T-helper 2 cell treated with Interferon-gamma antibody and Interleukin-4, amounts not matched to agents 5 μg/mL and 100 μg/mL, for 36 hours (primary cell): ENCODE data around the gene MYADML2.

Experiments
- DNase-seq: peaks from one replicate; pipeline ENCODE4 v3.0.0; 2021; ENCODE audit warnings: low spot score
- H3K27ac Mint-ChIP-seq: one replicate; pipeline ENCODE4 v1.8.0; 2021; ENCODE audit warnings: mild to moderate bottlenecking, mixed read lengths
- H3K27me3 Mint-ChIP-seq: one replicate; pipeline ENCODE4 v1.8.0; 2021; ENCODE audit warnings: low read depth, mixed read lengths
- H3K36me3 Mint-ChIP-seq: one replicate; pipeline ENCODE4 v1.8.0; 2021; ENCODE audit warnings: low read depth, mixed read lengths
- H3K4me1 Mint-ChIP-seq: one replicate; pipeline ENCODE4 v1.8.0; 2021; ENCODE audit warnings: low read depth, mixed read lengths
- H3K4me3 Mint-ChIP-seq: one replicate; pipeline ENCODE4 v1.8.0; 2022; ENCODE audit warnings: mild to moderate bottlenecking, moderate library complexity, mixed read lengths
- H3K9me3 Mint-ChIP-seq: one replicate; pipeline ENCODE4 v1.8.0; 2021; ENCODE audit warnings: mixed read lengths

Gene MYADML2

GRCh38 chr17:81903415-81903831 lies 43.6 kb downstream of the MYADML2 start:
- H3K4me3 Mint-ChIP-seq: no peak overlapping the region

GRCh38 chr17:81902653-81903414 lies 44.2 kb downstream of the MYADML2 start:
- Mint-ChIP-seq H3K27ac (no peak overlapping the region), H3K4me3 (no peak overlapping the region), H3K36me3 (peaks cover 22% of the 10 kb centered on the region), H3K4me1 (peaks cover 2% of the 10 kb centered on the region), H3K27me3 (peaks cover 6% of the 10 kb centered on the region), H3K9me3 (no peaks in the 10 kb centered on the region)
- no peak for DNase-seq

More at GRCh38 chr17:81903415-81903831, 43.6 kb downstream of the MYADML2 start:
- peaks cover 2% of the 10 kb centered on the region for H3K4me1 Mint-ChIP-seq
- no peak for DNase-seq
- peaks cover 22% of the 10 kb centered on the region for H3K36me3 Mint-ChIP-seq
- H3K9me3 Mint-ChIP-seq: no peaks in the 10 kb centered on the region
- no peak overlapping the region for H3K27ac Mint-ChIP-seq
- peaks cover 6% of the 10 kb centered on the region for H3K27me3 Mint-ChIP-seq

DNA sequence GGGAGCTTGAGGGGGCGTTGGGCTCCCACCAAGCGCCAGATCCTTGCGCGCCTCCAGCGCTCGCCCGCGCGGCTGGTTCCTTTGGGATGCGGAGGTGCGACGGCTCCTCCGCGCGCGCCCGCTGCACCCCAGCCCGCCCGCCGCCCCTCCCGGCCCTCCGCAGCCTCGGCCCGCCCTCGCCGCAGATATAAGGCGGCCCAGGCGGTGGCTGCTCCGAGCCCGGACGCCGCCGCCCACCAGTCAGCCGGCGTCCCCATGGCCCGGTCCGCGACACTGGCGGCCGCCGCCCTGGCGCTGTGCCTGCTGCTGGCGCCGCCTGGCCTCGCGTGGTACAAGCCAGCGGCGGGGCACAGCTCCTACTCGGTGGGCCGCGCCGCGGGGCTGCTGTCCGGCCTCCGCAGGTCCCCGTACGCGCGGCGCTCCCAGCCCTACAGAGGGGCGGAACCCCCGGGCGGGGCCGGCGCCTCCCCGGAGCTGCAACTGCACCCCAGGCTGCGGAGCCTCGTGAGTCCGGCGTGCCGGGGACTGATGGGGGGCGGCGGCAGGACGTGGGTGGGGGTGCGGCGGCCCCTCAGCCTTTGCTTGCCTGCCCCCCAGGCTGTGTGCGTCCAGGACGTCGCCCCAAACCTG lies 44.9 kb downstream of the MYADML2 start, which contains the start of gene NPB:
Gene NPB, plus strand, starts transcription at position 216 of the 630 bp plus-strand sequence. Its CDS starts 40 bp downstream, at position 256.
- no peak for DNase-seq

GRCh38 chr17:81901167-81902022 lies 45.6 kb downstream of the MYADML2 start:
- H3K9me3 Mint-ChIP-seq: no peaks in the 10 kb centered on the region
- peaks cover 2% of the 10 kb centered on the region for H3K4me1 Mint-ChIP-seq
- peaks cover 17% of the 10 kb centered on the region for H3K36me3 Mint-ChIP-seq
- peak overlapping the region; percentile 32 for H3K4me3 Mint-ChIP-seq
- no peak overlapping the region for H3K27ac Mint-ChIP-seq
- no peak for DNase-seq
- H3K27me3 Mint-ChIP-seq: peaks cover 6% of the 10 kb centered on the region

More for the DNA sequence above, 44.9 kb downstream of the MYADML2 start, which contains the start of gene NPB:
- Mint-ChIP-seq H3K4me3 (no peak within 1 kb of the TSS), H3K27ac (no peak within 1 kb of the TSS), H3K4me1 (peaks cover 2% of the 10 kb centered on the region), H3K9me3 (no peaks in the 10 kb centered on the region), H3K36me3 (peaks cover 22% of the 10 kb centered on the region), H3K27me3 (peaks cover 6% of the 10 kb centered on the region)

DNA sequence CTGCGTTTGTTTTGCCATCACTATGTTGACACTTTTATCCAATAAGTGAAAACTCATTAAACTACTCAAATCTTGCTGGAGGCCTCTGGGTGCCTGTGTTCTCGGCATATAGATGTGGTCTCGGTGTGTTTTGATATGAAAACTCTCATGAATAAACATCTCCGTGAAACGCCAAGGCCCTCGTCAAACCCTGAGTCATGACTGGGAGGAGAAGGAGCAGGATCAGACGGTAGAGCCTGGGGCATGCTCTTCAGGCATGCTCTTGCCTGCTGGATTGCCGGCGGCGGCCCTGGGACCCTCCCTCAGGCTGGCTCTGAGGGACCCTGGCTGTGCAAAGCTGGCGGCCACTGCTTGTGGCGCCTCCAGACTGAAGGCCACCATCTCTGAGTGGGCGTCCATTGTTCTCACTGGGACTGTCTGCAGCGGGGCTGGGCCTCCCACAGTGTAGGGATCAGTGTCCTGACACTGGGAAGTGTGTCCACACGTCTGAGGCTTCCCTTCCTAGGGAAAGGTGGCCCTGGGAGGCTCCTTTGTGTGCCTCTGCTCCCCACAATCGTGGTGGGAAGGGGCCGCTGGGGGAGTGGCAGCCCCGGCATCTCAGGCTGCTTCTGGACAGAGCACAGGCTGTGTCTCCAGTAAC lies 46.7 kb downstream of the MYADML2 start:
- DNase-seq: no peak
- Mint-ChIP-seq H3K27ac (no peak overlapping the region), H3K36me3 (peaks cover 21% of the 10 kb centered on the region), H3K9me3 (no peaks in the 10 kb centered on the region), H3K4me1 (peaks cover 2% of the 10 kb centered on the region), H3K4me3 (no peak overlapping the region), H3K27me3 (peaks cover 6% of the 10 kb centered on the region)

DNA sequence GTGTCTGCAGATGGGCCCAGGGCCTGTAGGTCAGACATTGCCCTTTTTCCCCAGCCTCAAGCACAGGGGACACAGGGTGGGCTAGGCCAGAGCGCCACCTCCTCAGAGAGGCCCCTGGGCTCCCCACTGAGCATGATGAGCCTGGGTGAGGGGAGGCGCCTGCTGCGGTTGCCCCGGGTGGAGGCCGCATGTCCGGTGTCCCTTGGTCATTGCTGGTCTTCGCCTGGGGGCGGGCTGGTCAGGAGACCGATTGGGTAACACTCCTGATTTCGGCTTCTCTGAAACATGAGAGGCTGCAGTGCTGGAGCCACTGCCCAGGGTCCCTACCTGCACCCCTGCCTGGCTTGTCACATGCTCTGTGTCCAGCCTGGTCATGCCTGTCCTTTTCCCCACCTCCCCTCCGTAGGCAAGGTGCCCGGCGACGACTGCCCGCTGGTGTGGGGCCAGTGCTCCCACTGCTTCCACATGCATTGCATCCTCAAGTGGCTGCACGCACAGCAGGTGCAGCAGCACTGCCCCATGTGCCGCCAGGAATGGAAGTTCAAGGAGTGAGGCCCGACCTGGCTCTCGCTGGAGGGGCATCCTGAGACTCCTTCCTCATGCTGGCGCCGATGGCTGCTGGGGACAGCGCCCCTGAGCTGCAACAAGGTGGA lies 47.4 kb downstream of the MYADML2 start:
- peaks cover 6% of the 10 kb centered on the region for H3K27me3 Mint-ChIP-seq
- no peak overlapping the region for H3K4me3 Mint-ChIP-seq
- H3K4me1 Mint-ChIP-seq: peaks cover 2% of the 10 kb centered on the region
- H3K27ac Mint-ChIP-seq: no peak overlapping the region
- H3K36me3 Mint-ChIP-seq: peaks cover 22% of the 10 kb centered on the region
- H3K9me3 Mint-ChIP-seq: no peaks in the 10 kb centered on the region
- DNase-seq: no peak

- H3K27ac Mint-ChIP-seq: no peak overlapping the region
- H3K4me3 Mint-ChIP-seq: no peak overlapping the region
- H3K4me1 Mint-ChIP-seq: peaks cover 2% of the 10 kb centered on the region
- no peaks in the 10 kb centered on the region for H3K9me3 Mint-ChIP-seq
- DNase-seq: no peak
- H3K36me3 Mint-ChIP-seq: peaks cover 22% of the 10 kb centered on the region
- peaks cover 6% of the 10 kb centered on the region for H3K27me3 Mint-ChIP-seq
These were observed 48.1 kb downstream of the MYADML2 start for GRCh38 chr17:81898885-81899284.

DNA sequence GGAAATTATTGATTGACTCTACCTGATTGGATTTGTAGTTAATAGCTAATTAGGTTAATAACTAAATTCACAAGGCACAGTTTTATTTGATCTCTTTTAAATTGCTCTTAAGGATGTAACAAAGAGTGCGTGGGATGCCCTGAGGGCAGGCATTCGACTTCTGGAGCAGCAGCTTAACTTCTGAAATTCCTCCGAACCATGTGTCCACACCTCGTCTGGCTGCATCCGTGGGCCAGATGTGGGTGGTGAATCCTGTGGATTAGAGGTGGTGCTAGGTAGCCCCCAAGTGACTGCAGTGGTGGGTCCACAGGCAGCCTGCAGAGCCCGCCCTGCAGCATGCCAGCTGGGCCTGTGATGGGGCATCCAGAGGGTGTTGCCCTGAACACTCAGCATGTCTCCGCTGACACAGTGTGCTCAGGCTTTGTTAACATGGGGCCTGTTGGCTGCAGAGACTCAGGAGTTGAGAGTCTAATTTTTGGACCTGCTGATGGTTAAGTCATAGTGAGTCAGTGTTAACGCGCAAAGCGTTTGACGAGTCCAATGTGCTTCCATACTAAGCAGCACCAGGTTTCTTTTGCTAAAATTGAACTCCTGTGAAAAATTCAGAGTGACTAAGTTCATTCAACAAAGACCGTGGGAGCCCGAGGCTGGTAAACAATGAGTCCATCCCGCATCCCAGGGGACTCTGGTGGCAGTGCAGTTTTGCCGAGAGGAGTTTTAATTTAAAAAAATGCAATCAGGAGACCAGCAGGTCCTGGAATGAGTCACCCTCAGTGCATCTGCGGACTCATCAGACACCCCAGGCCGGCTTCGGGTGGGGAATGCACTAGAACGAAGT lies 48.8 kb downstream of the MYADML2 start:
- Mint-ChIP-seq H3K4me3 (no peak overlapping the region), H3K27ac (no peak overlapping the region), H3K36me3 (peaks cover 18% of the 10 kb centered on the region), H3K9me3 (no peaks in the 10 kb centered on the region), H3K4me1 (peaks cover 2% of the 10 kb centered on the region), H3K27me3 (peaks cover 6% of the 10 kb centered on the region)
- DNase-seq: no peak

DNA sequence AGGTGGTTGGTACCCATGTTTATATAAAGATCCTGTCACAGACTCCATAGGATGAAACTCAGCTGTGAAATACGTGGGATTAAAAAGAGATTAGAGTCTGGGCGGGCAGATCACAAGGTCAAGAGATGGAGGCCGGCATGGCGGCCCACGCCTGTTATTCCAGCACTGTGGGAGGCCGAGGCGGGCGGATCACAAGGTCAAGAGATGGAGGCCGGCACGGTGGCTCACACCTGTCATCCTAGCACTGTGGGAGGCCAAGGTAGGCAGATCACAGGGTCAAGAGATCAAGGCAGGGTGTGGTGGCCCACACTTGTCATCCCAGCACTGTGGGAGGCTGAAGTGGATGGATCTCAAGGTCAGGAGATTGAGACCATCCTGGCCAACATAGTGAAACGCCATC lies 51.6 kb downstream of the MYADML2 start:
- no peak overlapping the region for H3K4me3 Mint-ChIP-seq
- peaks cover 2% of the 10 kb centered on the region for H3K4me1 Mint-ChIP-seq
- H3K36me3 Mint-ChIP-seq: peaks cover 15% of the 10 kb centered on the region
- no peak for DNase-seq
- H3K9me3 Mint-ChIP-seq: no peaks in the 10 kb centered on the region
- H3K27ac Mint-ChIP-seq: peak overlapping the region; percentile 7
- H3K27me3 Mint-ChIP-seq: no peaks in the 10 kb centered on the region

DNA sequence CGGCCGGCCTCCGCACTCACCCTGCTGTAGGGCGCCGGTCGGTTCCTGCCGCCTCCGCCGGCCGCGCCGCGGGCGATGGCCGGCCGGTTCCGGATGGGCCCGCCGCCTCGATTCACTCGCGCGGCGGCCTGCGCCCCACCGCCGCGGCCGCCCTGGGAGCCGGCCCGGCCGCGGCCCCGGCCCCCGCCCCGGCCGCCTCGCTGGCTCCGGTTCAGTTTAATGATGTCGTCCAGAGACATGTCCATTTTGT lies 55.8 kb downstream of the MYADML2 start:
- H3K36me3 Mint-ChIP-seq: peaks cover 42% of the 10 kb centered on the region
- no peaks in the 10 kb centered on the region for H3K27me3 Mint-ChIP-seq
- peak overlapping the region; percentile 99 for H3K27ac Mint-ChIP-seq
- no peaks in the 10 kb centered on the region for H3K9me3 Mint-ChIP-seq
- H3K4me1 Mint-ChIP-seq: peaks cover 5% of the 10 kb centered on the region
- H3K4me3 Mint-ChIP-seq: peak overlapping the region; percentile 96
- DNase-seq: no peak

GRCh38 chr17:81890447-81891302 lies 56.4 kb downstream of the MYADML2 start:
- peaks cover 47% of the 10 kb centered on the region for H3K36me3 Mint-ChIP-seq
- peak overlapping the region; percentile 95 for H3K27ac Mint-ChIP-seq
- H3K27me3 Mint-ChIP-seq: no peaks in the 10 kb centered on the region
- no peaks in the 10 kb centered on the region for H3K9me3 Mint-ChIP-seq
- H3K4me1 Mint-ChIP-seq: peaks cover 5% of the 10 kb centered on the region
- peak overlapping the region; percentile 90 for H3K4me3 Mint-ChIP-seq
- DNase-seq: no peak
